NCI-H748 (cell line): ENCODE results near the gene FBXL19.
"Not testable (repeated sequence)": the region's sequence is repeated elsewhere in the genome, so short reads cannot be mapped to it uniquely, and the experiment has no call there.

ENCODE experiments used
- DNase-seq: peaks from one replicate; lab custom pipeline; 2025; ENCODE audit not compliant: unreplicated experiment; lab: John Stamatoyannopoulos, UW

FBXL19 gene

DNA sequence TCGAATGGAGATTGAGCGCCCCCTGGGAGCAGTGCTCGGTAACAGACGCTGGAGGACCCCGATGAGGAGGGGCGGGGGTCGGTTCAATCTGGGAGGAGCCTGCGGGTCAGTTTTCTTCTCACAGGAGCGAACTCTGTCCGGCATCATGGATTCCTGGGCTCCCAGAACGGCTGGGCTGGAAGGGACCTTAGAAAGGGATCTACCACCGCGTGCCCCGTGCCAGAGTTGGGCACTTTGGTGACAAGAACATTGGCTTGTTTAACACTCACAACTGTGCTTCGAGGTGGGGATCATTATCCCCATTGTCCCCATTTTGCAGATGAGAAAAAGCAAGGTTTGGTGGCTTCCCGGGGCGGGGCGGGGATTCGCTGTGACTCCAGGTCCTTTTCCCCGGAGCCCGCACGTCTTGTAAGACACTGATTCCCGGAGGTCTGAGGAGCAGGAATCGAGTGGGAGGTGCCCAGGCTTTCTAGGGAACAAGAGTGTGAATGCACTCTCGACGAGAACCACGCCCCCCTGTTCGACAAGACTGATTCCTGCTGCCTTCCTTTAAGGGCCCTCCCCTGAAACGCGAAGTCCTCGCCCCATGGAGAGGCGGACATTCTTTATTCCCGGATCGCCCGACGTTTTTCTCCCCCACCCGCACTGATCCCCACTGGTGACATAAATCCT is 1.5 kb upstream of the FBXL19 start:
- DNase-seq: peak; percentile 87

DNA sequence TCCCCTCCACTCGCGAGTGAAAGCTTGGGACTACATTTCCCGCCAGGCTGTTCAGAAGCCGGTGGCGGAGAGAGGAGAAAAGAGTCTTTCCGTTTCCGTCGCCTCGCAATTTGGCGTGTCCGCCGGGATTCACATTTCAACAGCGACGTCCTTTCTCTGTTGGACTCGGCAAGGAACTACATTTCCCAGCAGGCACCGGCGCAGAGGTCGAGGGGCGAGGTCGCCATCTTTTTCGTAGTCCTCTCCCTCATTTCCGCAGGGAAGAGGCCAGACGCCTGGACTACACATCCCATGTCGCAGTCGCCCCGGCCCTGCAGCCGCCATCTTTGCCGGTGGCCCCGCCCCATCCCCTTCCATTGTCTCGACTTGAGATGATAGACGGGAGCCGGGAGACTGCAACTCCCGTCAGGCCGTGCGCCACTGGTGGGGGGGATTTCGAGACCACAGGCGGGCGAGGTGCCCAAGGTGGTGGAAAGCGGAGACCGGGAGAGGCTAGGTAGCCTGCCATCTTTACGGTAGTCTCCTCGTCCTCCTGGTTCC is 882 bp upstream of the FBXL19 start:
- peak; percentile 98 for DNase-seq

DNA sequence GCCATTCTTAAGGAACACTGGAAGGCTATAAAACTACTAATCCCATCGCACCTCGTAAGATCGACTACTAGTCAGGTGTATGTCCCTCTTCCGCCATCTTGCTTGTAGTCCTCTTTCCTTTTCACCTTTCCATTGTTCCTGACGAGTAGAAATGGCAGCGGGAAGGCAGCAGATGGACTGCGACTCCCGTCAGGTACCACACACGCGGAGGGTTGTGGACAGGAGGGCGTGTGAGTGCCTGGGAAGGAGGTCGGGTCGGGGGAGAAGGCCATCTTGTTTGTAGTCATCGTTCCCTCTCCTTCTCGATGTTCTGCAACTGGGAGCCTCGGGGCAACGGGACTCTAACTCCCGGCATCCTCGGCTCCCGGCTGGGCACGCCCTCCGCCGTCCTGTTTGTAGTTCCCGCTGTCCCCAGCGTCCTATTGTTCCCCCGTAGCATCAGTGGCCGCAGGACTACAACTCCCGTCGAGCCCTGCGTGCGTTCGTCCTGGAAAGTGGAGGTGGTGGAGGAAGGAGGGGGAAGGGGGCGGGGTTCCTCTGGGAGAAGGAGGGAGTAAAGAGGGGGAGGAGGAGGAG is 324 bp upstream of the FBXL19 start:
- DNase-seq: peak; percentile 98

DNA sequence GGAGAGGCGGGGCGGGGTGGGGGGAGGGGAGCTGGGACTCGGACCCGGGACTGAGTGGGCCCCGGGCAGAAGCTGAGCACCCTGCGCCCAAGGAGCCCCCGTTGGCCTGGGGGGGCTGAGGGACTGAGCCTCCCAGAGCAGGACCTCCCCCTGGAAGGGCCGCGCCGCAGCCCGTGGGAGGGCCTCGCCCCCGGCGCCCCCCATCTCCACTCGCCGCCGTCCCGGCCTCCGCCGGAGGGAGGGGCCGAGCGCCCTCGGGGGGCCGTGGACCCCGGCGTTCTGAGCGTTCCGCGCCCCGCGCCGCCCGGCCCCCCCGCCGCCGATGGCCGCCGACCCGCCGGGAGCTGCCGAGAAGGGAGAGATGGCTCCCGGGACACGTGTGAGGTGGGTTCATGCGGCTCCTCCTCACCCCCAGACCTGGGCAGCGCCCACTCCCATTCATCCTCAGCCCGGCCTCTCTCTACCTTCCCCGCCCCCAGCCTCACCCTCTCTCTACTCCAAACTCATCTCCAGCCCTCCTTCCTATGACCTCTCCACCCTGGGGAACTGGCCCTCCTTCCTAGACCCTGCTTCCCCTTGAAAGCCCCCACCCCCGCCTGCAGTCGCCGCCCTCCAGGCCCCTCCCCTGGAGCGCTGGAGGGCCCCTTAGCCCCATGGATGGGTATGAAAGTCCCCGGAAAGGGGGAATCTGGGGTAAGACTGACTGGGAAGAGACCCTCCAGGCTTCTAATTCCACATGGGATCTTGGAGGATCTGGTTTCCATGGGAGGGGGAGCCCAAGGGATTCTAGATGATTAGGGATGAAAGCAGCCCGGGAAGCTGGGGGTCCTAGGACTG is 922 bp downstream of the FBXL19 start:
- no peak for DNase-seq

DNA sequence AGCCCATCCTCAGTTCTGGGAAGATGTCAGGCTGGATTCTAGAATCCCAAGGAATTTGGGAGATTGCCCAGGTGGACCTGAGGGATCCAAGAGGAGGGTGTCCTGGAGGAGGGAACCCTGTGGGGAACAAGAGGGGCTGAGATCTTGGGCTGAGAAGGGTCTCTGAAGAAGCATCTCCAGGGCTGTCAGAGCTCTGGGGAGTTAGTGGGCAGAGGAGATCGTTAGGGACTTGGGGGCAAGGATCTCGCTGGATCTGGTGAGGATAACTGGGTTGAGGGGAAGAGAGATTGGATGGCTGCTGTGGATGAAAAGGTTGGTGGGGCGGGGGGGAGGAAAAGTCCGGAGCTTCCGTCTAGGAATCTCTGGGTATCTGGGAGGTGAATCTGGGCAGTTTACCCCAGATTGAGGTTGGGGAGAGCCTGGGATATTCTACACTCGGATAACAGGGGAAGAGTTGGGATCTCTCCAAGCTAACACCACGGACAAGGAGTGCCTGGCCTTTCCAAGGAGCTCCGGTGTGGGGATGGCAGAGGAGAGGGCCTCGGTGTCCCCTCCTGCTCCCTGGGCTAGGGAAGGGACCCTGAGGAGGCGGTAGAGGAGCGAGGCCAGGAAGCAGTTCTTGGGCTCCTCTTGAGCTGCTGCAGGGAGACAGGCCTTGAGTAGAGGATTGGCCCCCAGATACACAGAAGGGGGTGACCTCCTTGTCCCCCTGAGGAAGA is 1.7 kb downstream of the FBXL19 start:
- no peak for DNase-seq

DNA sequence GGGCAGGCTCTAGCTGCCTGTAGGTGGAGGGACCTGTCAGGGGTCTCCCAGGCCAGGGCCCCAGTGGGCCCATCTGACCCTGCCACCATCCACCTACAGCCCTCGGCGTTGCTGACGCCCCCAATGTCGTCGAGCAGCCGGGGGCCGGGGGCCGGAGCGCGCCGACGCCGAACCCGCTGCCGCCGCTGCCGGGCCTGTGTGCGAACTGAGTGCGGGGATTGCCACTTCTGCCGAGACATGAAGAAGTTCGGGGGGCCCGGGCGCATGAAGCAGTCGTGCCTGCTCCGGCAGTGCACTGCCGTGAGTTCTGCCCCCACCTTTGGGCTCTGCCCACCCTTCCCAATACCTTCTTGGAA is 2.2 kb downstream of the FBXL19 start:
- no peak for DNase-seq

DNA sequence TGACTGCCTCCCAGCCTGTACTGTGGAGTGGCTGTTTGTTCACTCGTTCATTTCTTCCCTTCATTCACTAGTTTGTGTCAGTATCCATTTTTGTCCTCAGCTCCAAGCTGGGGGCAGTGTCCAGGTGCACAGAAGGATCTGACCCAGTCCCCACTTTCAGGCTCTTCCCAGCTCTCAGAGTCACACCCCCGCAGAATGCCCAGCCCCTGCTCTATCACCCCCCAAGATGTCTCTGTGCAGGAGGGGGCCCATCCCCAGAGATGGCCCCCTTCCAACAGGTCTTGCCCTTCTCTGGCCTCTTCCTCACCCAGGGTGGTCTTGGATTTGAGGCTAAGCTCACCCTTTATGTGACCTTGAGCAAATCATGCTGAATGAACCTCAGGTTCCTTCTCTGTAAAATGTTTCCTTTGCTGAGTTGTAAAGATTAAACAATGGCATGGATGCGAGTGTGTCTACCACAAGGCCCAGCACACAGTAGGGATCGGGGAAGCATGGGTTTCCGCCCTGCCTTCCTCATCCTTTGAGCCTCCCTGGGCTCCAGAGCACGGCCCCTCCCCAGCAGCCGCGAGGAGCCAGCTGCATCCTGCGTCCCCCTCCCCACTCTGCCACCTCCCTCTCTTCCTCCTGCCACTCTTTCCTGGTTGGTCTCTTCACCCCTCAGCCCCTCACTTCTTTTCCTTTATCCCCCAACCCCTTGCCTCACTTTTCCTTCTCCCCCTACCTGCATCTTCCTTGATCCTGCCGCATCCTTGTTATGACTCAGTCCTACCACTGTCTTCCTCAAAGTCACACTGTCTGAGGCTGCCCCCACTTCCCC is 2.8 kb downstream of the FBXL19 start:
- no peak for DNase-seq

DNA sequence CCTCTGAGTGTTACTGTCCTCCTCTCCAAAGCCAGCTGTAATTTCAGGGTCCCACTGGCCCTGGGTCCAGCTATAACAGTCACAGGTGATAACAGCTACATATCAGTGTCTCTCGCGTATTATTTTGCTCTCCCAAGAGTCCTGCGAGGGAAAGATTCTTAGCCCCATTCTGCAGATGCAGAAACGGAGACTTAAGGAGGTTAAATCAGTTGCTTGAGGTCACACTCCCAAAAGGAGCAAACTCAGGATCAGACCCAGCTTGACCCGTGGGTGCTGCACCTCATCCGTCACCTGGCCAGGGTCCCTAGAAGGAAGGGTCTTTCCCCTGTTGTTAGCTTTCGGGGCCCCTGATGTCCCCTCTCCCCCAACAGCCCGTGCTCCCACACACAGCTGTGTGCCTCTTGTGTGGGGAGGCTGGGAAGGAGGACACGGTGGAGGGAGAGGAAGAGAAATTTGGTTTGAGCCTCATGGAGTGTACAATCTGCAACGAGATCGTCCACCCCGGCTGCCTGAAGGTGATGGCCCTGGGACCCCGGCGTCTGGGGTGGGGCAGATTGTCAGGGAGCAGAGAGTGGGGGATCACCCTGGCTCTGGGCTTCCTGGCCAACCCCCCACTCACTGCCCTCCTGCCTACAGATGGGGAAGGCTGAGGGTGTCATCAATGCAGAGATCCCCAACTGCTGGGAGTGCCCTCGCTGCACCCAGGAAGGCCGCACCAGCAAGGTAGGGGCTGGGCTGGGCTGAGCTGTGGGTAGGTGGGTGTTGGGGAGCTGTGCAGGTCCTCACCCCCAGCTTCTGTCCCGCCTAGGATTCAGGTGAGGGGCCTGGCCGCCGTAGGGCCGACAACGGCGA is 3.8 kb downstream of the FBXL19 start:
- DNase-seq: no peak

DNA sequence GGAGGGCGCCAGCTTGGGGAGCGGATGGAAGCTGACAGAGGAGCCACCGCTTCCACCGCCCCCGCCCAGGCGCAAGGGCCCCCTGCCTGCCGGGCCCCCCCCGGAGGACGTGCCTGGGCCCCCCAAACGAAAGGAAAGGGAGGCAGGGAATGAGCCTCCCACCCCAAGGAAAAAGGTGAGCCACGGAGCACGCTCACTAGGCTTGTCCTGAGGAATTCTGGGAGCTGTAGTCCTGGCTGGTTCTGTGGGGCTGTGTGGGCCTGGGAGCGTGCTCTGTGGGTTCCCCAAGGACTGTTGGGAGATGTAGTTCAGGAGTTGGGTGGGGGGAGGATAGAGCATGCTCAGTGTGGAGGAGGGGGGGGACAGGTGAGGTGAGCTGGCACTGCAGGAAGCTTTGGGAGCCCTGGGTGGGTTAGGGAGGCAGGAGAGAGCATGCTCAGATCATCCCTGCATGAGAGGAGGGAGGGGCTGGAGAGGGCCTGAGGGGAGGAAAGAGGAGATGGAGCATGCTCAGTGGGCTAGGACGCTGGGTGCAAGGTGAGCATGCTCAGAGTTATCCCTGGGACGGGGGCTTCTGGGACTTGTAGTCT is 4.5 kb downstream of the FBXL19 start:
- DNase-seq: peak; percentile 72

DNA sequence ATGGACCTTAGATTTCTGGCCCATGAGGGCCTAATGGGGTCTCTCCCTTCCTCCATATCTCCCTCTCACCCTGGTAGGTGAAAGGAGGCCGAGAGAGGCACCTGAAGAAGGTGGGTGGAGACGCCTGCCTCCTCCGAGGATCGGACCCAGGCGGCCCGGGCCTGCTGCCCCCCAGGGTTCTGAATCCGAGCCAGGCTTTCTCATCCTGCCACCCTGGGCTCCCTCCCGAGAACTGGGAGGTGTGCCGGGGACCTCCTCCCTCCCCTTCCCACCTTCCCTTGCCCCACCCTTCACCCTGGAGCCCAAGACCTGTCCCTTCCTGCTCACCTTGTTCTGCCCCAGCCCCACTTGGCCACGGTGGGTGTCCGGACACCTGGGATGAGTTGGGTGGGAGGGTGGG is 5.0 kb downstream of the FBXL19 start:
- DNase-seq: no peak

DNA sequence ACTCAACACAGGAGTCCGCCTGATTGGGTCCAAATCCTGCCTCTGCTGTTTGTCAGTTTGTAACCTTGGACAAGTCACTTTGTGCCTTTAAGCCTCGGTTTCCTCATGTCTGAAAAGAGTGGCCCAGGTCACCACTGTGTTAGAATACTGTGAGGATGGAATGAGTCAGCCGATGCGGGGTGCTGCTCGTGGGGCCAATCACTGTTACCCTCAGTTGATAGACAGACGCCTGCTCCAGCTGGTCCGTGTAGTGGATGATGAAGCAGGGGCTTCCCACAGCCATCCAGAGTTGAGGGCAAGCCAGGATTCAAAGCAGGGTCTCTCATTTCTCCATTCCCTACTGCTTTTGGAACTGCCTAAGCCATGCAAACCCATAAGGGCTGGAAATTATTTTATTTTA is 5.8 kb downstream of the FBXL19 start:
- DNase-seq: no peak

DNA sequence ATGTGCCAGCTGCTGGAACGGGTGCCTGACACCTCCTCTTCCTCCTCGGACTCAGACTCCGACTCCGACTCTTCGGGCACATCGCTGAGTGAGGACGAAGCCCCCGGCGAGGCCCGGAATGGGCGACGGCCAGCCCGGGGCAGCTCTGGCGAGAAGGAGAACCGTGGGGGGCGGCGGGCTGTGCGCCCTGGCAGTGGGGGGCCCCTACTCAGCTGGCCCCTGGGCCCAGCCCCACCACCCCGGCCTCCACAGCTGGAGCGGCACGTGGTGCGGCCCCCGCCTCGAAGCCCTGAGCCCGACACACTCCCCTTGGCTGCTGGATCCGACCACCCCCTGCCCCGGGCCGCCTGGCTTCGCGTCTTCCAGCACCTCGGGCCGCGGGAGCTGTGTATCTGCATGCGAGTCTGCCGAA is 6.8 kb downstream of the FBXL19 start:
- DNase-seq: no peak

DNA sequence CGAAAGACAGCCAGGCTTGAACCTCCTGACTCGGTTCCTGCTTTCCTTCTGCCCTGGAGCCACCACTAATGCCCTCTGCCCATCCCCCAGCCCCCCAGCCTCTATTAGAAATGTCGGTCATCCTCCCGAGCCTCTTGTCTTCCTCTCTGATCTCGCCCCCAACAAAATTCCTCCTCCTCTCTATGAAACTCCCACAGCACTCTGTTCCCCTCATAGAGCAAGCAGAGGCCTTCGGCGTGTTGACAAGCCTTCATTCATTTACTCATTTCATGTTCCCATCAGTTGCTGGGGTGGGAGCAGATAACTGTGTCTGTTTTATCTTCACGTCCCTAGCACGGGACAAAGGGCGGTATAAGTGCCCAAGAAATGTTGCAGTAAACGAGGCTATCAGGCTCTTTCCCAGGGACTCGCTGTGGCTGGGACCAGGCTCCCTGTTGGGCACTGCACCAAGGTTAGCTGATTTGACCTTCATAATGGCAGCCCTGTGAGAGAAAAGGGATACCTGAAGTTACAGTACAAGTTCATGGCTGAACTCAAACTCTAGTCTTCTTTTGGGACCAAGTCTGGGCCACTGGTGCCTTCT is 7.8 kb downstream of the FBXL19 start:
- DNase-seq: no peak

DNA sequence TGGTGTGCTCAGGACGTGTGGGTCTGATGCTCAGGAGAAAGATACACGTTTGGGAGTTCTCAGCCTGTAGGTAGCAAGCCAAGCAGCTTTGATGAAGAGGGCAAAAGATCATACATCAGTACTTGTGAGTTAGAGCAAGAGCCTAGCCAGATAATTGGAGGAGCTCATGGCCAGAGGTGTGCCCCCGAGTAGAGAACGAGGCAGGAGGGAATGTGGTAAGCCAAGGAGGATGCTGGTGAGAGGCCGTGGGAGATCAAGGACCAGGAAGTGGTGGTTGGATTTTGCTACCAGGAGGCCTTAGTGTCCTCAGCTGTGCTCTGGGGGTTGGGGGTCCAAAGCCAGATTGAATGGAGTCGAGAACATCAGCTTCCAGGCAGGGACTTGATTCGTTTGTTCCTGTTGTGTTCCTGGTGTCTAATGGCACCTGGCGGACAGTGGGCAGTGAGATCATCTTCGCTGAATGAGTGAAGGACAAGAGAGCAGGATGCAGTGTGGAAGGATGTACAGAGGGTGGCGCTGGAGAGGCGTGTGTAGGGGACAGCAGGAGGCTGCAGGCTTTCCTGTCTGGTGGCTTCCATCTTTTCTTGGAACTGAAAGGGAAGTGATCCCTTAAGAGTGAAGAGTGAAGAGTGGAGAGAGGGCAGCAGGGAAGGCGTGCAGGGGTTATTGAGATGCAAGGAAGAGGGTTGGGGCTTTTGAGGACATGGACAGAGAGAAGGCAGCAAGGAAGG is 11.6 kb downstream of the FBXL19 start:
- DNase-seq: peak; percentile 41

DNA sequence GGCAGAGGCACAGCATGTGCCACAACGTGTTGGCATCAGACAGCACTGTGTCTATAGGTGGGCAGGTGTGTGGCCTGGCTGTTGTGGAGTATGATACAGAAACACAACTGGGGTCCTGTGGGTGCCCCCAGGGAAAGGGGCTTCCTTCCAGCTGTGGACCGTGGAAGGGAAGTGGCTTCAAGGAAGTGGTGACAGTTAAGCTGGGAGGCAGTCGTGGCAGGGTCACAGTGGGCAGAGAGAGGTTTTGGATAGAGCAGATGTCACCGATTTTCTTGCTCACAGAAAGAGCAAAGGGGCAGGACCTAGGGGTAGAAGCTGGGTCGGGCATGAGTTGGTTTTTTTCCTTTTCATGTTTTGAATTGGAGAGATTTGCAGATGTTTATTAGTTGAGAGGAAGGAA is 14.3 kb downstream of the FBXL19 start:
- no peak for DNase-seq

DNA sequence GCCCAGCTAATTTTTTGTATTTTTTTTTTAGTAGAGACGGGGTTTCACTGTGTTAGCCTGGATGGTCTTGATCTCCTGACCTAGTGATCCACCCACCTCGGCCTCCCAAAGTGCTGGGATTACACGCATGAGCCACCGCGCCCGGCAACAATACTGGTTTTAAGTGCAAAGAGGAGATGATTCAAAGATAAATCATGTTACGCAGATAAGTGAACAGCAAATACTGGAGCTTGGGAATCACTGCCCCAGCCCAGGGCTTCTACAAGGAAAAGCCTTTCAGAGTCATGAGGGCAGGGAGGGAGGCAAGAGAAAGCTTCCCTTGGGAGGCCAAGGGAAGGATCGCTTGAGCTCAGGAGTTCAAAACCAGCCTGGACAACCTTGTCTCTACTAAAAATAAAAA is 16.2 kb downstream of the FBXL19 start:
- DNase-seq: not testable (repeated sequence)

DNA sequence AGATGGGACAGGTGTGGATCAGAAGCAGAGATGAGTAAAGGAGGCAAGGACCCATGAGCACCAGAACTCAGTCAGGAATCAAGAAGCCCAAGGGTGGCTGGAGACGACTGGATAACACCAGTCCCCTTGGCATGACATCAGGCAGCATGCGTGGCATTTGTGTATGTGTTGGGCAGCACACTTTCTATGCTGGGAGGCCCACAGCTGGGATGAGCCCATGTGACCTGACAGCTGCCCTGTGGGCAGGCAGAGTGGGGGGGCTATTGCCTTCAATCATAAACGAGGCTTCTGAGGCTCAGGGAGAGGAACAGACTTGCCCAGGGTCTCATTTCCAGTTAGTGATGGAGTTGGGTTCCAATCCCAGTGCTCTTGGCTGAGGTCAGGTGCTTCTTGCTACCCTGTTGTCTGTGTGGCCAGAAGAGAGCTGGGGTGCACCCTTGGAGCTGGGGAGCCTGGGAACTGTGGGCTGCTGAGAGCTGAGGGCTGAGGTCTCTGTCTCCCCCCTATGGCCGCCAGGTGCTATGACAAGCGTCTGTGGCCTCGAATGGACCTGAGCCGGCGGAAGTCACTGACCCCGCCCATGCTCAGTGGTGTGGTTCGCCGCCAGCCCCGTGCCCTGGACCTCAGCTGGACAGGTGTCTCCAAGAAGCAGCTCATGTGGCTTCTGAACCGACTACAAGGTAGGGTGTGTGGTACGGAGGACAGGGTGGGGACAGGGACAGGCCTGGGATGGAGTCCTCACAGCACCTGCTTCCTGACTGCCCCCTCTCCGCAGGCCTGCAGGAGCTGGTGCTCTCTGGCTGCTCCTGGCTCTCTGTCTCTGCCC is 18.4 kb downstream of the FBXL19 start:
- peak; percentile 55 for DNase-seq
